ENCODE measurements around the gene NAGPA. TPM values are rescaled to one million over a fixed set of nuclear protein-coding genes. Genes with fewer than 3 reads are reported as not detected.

The NAGPA gene
- total and polyA plus RNA-seq, 2 experiments from 2014 or later, result 10.8 to 24.6 TPM

DNA sequence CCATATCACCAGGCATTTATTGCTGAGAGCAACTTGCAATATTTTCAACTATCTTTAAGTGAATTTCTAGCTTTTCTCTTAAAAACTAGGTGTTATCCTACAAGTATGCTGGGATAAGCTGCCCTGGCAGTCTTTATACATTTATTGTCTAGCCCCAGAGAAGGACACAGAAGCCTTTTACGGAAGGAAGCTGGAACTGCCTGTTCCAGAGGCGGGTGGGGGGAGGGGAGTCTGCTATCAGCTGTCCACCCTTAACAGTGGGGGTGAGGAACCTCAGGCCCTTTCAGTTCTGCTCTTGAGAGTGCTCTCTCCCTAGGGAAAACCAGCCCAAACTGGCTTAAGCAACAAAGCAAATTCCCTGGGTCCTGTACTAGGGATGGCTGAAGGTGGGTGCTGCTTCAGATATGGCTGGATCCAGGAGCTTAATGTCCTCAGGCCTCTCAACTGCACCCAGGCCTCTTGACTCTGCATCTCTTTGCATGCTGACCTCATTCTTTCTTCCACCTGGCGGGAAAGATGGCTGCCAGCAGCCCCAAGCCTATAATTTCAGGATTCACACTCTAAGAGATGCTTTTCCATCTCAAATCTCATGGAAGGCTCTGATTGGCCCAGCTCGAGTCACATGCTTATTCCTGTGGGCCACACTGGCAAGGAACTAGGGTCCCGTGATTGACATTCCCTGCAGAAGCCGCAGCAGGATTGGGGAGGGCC is 16.6 kb downstream of the NAGPA start:
- H3K4me1 ChIP-seq (ENCODE audit: low read depth), result no peaks in the 10 kb centered on the region
- H3K9me3 ChIP-seq (ENCODE audit: low read depth), result no peaks in the 10 kb centered on the region
- DNase-seq (ENCODE audit: low read depth in 1 of 2, low spot score in 1 of 2), result no peak
- H3K36me3 ChIP-seq, result no peaks in the 10 kb centered on the region
- TF ChIP-seq CTCF (IDR thresholded peaks at IDR 0.05; ENCODE audit: low read depth, low read length), result no peak
- no peak overlapping the region for H3K4me3 ChIP-seq
- H3K27me3 ChIP-seq, result no peaks in the 10 kb centered on the region
- H3K27ac ChIP-seq, result no peak overlapping the region

DNA sequence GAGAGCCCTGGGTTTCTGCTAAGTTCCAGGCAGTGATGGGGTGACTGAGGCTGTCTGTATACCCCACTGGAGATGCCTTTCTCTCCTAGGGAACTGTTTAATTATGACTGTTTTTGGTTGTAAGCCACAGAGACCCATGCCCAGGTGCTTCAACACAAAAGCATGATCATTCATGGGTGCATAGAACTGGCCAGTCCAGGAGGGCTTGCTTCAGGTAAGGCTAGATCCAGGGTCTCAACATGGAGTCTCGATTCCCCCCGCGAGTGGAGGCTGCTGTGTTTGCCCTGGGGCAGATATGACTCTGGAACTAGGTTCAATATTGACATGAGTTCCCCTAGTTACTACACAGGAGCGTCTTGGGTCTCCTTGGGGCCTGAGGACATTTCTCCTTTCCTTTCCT is 17.8 kb downstream of the NAGPA start:
- Histone ChIP-seq H3K9me3 (ENCODE audit: low read depth) (no peaks in the 10 kb centered on the region), H3K27ac (no peak overlapping the region), H3K36me3 (no peaks in the 10 kb centered on the region), H3K27me3 (no peaks in the 10 kb centered on the region), H3K4me1 (ENCODE audit: low read depth) (no peaks in the 10 kb centered on the region), H3K4me3 (no peak overlapping the region)
- no peak for TF ChIP-seq CTCF (IDR thresholded peaks at IDR 0.05; ENCODE audit: low read depth, low read length)
- DNase-seq (ENCODE audit: low read depth in 1 of 2, low spot score in 1 of 2), result no peak

DNA sequence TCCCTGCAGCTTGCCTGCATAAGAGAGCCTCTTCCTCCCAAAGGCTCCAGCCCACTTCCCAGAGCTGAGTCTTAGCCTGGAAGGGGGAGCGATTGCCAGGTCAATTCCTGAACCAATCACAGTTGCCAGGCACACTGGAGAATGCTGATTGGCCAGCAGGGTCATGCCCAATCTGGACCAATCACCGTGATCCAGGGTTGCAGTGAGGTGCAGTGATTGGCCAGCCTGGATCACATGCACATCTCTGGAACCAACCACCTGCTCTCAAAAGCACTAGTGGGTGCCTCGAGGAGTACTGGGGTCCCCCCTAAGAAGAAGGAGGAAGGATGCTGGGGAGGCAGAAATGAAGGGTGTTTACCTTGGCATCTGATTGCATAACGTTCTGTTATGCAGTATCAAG is 18.4 kb downstream of the NAGPA start:
- TF ChIP-seq CTCF (IDR thresholded peaks at IDR 0.05; ENCODE audit: low read depth, low read length), result no peak
- H3K4me3 ChIP-seq, result no peak overlapping the region
- no peak overlapping the region for H3K27ac ChIP-seq
- H3K9me3 ChIP-seq (ENCODE audit: low read depth), result no peaks in the 10 kb centered on the region
- no peak for DNase-seq (ENCODE audit: low read depth in 1 of 2, low spot score in 1 of 2)
- no peaks in the 10 kb centered on the region for H3K4me1 ChIP-seq (ENCODE audit: low read depth)
- H3K27me3 ChIP-seq, result no peaks in the 10 kb centered on the region
- no peaks in the 10 kb centered on the region for H3K36me3 ChIP-seq

DNA sequence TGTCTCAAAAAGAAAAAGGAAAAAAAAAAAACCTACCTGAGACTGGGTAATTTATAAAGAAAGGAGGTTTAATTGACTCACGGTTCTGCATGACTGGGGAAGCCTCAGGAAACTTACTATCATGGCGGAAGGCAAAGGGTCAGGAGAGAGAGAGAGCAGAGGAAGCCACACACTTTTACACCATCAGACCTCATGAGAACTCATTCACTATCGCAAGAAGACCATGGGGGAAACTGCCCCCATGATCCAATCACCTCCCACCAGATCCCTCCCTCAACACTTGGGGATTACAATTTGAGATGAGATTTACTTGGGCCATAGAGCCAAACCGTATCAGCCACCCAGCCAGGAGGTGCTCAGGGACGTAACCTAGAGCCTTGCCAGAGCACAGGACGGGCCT is 20.8 kb downstream of the NAGPA start:
- TF ChIP-seq CTCF (IDR thresholded peaks at IDR 0.05; ENCODE audit: low read depth, low read length), result no peak
- H3K9me3 ChIP-seq (ENCODE audit: low read depth), result no peaks in the 10 kb centered on the region
- no peaks in the 10 kb centered on the region for H3K36me3 ChIP-seq
- no peaks in the 10 kb centered on the region for H3K4me1 ChIP-seq (ENCODE audit: low read depth)
- H3K27ac ChIP-seq, result no peak overlapping the region
- H3K4me3 ChIP-seq, result no peak overlapping the region
- DNase-seq (ENCODE audit: low read depth in 1 of 2, low spot score in 1 of 2), result no peak
- no peaks in the 10 kb centered on the region for H3K27me3 ChIP-seq

- no peak overlapping the region for H3K4me3 ChIP-seq
- H3K9me3 ChIP-seq (ENCODE audit: low read depth), result no peaks in the 10 kb centered on the region
- no peaks in the 10 kb centered on the region for H3K27me3 ChIP-seq
- DNase-seq (ENCODE audit: low read depth in 1 of 2, low spot score in 1 of 2), result no peak
- H3K36me3 ChIP-seq, result no peaks in the 10 kb centered on the region
- H3K4me1 ChIP-seq (ENCODE audit: low read depth), result no peaks in the 10 kb centered on the region
- no peak for TF ChIP-seq CTCF (IDR thresholded peaks at IDR 0.05; ENCODE audit: low read depth, low read length)
- no peak overlapping the region for H3K27ac ChIP-seq
Measured at GRCh38 chr16:5011637-5012036, 22.1 kb downstream of the NAGPA start.

Data from cardiac muscle cell (in vitro differentiated cells and primary cell).